Stimulated activated CD4-positive, alpha-beta T cell treated with anti-CD3 and anti-CD28 coated beads, Interleukin-2, amount 100 ng/mL, for 48 hours (primary cell): ENCODE measurements around the gene TBC1D16.

ENCODE experiments used
- DNase-seq, 2 donors: peaks; one replicate each; pipeline ENCODE4 v3.0.0-alpha.2; 2020

The TBC1D16 gene

DNA sequence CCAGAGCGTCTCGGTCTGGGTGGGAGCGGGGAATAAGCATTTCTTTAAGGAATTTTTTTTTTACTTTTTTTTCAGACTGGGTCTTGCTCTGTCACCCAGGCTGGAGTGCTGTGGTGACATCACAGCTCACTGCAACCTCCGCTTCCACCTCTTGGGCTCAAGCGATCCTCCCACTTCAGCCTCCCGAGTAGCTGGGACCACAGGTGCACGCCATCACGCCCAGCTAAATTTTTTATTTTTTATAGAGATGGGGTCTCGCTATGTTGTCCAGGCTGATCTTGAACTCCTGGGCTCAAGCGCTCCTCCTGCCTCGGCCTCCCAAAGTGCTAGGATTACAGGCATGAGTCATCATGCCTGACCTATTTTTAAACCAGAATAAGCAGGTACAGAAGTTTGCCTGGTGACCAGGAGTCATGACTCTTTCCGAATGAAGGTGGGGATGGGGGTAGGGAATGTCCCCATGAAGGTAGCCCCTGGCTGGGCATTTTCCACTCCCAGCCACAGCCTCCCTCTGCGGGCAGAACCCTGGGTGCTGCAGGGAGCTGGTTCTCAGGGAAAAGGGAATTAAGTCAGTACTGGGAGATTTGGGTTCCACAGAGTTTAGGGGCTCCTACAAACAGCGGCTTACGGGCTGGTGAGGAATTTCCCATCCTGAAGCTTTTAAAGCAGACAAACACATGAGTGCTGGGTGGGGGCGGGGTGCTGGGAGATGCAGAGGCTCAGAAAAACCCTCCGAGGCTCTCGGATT is 48.3 kb downstream of the TBC1D16 start:
- DNase-seq, result no peak

DNA sequence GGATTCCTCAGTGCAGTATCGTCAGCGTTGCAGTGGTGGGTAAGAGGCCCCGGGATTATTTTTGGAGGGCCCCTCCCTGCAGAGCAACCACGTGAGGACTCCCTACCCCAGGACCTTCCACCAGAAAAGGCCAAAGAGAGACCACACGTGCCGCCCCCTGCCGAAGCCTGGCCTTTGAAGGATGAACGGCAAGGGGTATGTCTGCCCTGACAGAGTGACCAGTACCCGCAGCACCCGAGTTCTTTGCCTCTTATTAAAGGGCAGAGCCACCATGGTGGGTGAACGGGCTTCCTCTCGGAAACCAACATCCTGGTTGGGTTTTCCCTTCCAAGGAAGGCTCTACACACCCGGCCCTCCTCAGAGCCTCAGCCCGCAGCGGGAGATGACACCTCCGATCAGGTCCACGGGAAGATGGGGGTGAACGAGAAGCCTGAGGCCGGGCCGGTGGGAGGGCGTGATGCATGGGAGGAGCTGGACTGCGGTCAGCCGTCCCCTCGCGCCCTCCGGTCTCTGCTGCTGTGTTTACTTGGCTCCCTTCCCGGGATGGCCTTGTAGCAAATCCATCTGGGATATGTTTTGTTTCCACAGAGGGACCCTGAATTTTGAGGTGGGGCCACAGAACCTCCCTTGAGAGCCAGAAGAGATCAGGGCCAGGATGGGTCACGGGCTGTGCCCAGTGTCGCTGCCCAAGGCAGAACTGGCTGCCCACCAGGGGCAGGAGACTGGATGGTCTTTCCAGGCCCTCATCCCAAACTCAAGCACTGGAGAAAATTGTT is 49.1 kb downstream of the TBC1D16 start:
- DNase-seq, result no peak

DNA sequence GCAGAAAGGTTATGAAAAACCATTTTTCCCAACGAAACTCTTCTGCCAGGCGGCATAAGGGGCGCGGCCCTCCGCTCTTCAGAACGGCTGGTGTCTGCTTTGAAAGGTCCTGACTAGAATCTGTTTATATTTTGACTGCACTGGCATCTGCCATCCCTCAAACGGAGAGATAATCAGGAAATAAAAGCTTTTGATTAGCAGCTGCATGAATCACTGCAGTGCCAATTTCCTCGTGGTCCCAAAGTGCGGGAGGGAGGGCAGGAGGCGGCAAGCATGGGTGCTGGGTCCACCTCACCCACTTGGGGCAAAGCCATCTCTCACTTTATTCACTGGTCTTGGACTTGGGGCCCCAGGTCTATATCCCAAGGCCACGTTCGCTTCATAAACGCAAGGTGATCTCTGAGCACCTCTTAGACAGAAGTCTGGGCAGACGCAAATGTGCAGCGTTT is 49.7 kb downstream of the TBC1D16 start:
- no peak for DNase-seq

DNA sequence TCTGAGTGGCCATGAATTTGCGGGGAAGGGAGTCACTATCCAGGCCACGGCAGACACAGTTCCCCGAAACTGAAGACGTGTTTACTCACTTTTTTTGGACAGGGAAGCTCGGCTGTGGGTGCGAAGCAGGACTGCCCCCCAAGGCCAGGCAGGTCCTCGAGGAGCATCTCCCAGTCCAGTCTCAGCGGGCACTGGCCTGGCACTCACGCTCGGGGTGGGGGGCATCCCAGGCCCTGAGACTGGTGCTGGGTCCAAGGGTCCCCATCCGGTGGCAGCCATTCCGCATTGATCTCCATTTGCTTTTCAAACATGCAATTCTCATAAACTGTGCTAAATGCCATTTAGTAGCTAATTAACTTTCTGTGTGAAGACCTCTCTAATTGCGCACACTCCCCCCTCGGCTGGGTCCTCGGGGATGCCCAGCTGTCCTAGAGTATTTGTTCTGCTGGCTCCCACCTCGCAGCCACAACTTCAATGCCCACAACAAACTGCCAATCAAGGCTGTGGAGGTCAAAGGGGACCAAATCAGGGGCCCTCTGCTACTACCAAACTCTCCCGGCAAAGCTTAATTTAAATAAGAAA is 50.2 kb downstream of the TBC1D16 start:
- no peak for DNase-seq

DNA sequence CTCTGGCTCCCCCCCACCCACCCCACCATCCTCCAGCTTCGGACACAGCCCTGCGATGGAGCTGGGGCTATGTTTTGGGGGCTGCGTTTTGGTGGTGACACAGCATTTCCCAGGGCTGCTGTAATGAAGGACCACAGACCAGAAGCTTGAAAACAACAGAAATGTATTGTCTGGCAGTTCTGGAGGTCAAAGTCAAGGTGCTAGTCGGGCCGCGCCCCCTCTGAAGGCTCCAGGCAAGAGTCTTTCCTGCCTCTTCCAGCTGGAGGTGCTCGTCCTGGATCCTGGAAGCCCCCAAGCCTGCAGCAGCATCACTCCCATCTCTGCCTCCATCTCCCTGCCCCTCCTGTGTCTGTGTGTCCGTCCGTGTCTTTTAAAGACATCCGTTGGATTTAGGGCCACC is 50.8 kb downstream of the TBC1D16 start:
- no peak for DNase-seq

DNA sequence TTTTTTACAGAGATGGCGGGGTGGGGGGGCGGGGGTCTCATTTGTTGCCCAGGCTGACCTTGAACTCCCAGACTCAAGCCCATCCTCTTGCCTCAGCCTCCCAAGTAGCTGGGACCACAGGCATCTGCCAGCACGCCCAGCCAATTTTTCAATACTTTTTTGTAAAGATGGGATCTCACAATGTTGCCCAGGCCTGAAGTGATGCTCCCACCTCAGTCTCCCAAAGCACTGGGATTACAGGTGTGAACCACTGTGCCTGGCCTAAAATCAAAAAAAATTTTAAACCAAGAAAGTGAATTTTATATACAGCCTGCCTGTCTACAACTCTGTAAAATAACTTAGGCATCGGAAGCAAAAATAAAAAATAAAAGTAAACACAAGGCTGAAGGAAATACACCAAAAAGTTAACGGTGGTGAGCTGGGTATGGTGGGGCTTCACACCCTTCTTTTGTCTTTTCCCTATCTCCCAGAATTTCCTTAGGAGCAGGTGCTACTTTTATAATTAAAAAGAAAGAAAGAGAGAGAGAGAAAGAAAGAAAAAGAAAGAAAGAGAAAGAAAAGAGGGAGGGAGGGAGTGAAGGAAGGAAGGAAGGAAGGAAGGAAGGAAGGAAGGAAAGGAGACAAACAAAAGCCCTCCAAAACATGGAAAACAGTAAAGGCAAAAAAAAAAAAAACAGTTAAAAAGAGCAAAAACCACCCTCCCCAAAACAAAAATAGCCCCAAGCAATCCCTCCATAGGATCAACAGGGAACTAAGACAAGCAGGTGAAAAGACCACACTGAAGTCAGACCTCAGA is 51.4 kb downstream of the TBC1D16 start:
- DNase-seq, result no peak

DNA sequence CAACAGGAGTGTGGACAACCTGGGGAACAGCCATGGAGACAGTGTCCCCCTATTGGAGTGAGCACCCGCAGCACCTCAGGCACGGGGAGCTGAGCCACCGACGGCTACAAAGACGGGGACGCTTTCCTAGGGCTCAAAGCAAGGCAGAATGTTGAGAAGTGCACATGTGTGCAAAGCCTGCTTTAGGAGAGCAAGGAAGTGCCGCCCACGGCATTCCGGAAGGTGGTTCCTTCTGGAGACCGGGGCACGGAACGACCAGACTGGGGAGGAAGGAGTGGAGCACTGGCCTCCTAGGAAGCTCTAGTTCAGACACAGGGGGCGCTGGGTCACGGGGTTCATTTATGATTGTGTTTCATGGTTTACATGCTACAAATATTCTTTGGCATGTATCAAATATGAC is 52.2 kb downstream of the TBC1D16 start:
- DNase-seq, result no peak

DNA sequence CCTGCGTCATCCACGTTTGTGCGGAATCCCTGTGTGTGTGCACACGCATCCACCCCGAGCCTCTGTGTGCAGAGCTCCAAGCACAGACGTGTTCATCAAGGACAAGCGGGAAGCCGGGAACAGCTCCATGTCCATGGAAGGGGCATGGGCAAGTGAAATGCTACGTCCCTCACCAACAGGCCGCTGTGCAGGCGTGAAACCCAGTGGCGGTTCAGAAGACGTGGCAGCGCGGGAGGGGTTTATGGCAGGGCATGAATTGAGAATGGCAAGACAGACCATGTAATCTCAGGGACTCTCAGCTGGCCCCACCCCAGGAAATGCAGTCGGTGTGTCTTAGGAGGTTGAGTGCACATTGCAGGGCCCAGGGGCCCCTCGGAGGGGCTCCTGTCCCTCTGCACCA is 52.7 kb downstream of the TBC1D16 start:
- DNase-seq, result no peak

DNA sequence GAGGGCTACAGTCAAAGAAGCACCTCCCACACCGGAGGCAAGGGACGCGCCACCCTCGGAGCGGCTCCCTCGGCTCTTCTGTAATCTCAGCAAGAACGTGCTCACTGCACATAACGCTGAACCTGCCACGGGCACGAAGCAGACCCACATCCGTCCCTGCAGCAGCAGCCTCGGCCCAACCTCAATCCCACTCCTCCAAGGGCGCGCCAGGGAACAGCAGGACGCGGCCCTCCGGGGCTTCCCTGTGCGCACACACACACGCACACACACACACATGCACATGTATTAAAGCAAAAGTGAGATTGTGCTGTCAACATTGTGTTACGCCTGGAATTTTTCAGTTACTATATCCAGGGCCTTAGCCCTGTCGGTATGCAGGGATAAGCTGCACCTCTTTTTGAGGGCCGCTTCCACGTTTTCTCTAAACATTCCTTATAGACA is 54.0 kb downstream of the TBC1D16 start:
- DNase-seq, result no peak

DNA sequence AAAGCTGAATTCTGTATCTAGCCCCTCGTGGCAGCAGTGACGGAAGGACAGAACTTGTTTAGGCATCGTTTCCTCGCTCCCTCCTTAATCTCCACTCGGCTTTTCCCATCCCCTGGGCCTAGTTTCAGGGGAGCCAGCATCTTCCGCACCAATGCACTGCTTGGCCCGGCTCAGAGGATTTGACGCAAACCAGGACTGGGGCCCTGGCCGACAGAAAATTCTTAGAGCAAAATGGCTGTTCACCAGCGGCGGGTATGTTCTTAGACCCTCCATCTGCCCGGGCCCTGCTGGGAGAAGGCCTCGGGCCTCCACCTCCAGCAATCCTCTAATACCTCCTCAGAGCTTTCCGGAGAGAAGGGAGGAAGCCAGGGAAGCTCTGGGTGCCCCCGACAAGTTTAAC is 54.6 kb downstream of the TBC1D16 start:
- no peak for DNase-seq

DNA sequence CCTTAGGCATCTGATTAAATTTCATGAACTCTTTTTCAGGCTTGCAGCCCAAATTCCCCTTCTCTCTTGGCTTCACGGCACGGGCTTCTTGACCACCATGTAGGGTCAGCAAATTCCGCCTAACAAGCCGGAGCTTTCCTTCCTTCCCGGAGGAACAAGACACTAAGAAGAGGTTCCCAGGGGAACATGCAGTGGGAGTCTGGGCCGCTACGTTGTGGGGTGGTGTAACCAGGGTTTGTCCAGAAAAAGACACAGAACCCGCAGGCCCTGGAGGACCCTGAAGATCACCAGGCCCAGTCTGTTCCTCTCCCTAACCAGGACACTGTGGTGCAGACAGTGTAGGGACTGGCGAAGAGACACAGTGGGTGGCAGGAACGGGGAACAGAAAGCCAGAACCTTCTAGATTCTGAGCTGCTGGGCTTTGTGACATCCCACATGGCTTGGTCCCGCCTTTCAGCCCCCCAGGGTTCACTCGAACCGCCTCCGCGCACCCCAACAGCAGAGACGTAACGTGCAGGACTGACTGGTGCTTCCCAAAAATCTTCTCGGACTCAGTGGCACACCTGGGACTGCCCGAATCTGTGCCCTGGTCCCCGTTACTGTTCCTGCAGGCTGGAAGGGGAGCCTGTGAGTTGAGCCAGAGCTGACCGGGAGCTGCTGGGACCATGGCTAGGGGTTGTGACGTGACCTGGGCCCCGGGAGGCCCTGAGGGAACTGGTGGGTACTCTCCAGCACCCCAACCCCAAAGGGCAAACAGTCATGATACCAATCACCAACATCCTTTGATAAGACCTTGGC is 55.2 kb downstream of the TBC1D16 start:
- no peak for DNase-seq

DNA sequence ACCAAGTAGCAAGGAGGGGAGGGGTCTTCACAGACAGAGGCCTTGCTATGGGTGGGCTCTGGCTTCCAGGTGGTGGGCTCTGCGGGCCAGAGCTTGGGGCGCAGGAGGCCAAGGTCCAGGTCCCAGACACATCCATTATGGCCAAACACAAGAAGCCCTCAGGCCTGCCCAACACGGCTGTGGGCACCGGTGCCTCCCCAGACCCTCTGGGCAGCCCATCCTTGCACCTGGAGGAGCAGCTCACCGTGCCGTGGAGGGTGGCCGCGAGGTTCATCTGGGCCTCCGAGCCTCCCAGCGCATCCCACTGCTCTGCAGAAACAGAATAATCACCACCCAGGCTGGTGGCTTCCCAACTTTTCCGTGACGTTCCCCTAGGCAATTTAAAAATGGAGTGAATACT is 55.9 kb downstream of the TBC1D16 start:
- DNase-seq, result no peak

DNA sequence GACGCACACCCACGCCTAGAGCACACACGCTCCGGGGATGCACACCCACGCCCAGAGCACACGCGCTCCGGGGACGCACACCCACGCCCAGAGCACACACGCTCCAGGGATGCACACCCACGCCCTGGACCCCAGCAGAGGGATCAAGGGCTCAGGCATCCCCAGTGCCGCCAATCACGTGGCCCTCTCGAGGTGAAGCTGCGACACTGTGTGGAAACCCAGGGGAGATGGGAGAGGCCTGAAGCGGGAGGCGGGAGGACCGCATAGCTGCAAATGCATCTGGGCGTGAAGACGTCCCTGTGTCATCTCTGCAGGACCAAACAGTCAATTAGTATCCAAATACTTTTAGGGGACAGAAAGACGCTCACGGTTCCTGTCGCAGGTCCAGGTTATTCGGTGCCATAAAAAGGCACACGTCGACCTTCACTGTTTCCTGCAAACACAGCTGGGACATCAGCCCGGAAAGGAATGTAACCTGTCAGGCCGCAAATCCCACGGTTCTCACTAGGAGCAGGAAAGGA is 56.4 kb downstream of the TBC1D16 start:
- DNase-seq, result no peak

DNA sequence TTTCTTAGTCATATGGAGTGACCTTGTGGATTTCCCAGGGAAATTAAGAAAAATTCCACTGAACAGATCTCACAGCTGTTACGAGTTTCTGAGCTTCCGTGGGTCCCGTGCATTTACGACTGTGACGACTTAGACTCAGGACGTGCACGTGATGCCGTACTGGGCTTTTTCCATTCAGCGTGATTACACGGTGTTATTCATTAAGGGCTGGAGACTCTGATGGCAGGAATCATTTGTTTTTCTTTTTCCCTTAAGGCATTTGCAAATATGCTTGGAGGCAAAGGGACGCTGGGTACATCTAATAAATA is 57.2 kb downstream of the TBC1D16 start:
- no peak for DNase-seq

DNA sequence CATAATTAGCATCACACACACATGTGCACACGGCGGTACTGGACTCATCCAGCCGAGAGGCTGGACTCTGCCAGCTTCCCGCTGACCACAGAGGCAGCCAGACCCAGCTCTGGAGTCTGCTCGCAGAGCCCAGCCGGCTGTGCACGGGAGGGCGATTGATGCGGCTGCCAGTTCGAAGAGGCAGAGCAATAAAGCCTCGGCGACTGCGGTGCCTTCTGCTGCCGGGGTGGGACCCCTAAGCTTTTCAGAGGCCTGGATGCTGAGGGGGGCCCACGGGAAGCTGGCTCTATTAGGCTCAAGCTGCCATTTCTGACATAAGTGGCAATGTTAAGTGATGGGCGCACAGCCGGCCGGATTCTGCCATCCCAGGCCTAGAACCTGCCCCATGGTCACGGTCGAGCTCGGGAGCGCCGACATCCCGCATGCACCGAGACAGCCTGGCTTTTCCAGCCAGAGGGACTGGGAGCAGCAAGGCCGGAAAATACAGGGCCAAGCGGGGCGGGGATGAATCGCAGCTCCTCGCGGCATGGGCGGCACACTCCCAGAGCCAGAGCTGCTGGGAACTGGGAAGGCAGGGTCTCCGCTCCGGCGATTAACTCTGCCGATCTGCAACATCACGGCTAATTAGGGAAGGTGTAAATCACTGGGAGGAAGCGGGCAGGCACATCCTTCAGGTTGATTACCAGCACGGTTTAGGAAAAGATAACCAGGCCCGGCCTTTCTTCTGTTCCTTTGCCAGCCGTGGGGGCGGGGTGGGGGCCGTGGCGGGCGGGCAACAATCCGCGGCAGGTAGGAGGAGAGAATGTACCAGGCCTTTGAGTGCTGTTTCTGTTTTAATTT is 57.7 kb downstream of the TBC1D16 start:
- DNase-seq, result no peak

DNA sequence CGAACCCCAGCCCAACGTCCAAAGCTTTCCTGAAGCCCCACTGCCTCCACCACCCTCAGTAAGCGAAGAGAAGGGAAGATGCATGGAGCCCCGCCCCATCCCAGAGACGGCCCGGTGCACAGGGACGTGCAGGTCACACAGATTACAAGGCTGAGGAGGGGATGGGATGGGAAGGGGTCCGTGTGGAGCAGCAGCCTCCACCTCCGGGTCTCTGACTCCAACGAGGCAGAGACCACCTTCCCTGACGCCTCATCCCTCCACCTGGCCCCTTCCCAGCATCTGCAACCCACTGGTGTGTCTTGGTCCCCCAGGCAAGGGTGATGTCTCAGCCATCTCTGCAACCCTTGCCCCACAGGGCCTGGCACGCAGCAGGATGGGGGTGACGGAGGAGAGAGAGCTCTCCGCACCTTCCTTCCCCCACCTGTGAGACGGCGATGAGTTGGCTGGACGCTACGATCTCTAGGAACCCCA is 58.5 kb downstream of the TBC1D16 start:
- no peak for DNase-seq

DNA sequence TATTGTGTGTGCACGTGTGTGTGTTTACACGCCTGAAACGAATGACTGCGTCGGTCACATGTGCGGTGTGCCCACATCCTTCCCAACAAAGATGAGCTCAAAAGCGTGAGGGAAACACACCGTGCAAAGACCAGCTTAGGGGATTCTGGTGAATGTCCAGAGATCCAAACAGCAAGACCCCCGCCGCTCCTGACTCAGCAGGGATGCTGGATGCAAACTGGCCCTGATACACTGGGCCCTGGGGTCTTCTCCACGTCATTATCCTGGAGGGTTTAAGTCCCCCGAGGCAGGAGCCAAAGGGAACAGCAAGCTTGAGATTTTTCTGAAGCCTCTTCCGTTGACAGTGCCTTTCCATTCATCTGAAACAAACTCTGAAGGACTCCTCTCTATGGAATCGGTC is 59.2 kb downstream of the TBC1D16 start:
- DNase-seq, result no peak

DNA sequence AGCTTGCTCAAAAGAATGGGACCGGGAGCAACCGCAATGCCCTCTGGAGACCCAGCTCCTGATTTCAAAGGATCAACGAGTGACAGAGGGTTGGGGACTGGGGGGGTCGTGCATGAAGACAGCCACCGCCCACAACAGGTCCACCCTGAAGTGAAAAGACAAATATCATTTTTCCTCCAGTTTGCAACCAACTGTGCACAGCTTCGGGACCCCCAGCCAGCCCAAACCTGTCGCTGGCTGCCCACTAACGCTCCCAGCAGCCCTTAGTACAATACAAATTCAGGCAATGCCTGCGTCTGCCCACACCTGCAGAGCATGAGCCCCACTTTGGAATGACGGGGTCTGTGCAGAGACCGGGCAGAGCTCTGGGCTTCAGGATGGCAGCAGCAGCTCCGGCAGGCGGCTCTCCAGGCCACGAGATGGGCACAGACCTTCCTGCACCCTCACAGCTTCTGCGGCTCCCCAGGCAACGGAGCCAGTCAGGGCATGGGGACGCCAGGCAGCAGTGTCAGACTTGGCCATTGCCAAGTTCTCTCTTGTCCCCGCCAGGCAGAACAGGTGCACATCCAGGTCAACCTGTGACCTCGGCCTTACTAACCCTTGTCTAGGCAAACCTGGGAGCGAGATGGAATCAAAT is 60.1 kb downstream of the TBC1D16 start:
- DNase-seq, result no peak

DNA sequence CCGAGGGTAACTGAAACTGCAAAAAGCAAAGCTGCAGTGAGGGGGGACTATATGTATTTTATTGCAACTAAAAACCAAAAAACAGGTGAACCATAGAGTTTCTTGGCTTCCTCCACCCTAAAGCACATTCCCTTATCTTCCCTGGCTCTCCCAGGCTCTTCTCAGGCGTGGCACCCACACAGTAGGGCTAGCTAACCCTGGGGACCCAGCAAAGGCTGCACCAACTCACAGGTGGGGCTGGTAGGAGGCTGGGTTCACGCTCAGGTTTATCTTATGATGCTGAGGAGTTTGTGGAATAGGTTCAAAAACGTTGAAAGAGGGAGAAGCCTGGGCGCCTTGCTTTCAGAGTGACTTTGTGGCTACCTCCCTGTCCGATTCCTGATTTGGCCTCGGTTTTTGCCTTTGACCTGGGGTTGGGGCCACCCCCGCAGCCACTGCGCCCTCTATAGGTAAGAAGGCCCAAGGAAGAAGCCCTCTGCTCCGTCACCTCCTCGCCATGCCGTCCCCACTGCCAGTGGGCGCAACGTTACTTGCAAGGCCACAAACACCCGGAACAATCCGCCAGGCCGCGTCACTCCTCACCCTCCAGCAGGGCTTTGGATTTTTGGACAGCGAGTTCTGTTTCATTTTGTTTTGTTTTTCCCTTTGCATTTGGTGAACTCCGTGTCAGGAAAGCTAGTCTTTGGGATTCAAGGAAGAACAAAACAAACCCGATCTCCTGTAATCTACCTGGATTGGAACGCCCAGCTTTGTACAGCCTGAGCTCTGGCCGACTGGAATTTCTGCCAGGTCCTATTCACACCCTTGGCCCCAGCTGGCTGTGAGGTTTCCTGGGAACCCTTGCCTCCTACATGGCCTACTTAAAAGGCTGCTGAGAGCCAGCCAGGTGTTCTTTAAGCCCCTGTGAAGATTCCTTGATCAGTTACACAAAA is 60.8 kb downstream of the TBC1D16 start:
- no peak for DNase-seq

DNA sequence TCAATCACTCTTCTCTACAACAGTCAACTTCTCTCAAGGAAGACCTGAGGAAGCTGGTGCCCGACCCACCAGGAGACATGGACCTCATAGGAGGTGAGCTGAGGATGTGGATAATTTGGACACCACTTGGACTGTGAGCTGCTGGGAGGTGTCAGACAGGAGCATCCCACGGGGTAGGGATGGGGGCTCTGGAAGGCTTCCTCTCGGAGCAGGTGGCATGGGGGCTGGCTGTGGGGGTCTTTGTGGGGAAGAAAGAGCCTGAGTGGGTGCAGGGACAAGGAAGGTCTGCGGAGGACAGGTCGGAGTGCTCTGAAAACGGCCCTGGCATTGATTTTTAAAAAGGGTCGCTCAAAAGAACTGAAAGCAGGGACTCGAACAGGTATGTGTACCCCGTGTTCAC is 64.0 kb downstream of the TBC1D16 start:
- DNase-seq, result no peak
